Esophagus muscularis mucosa (tissue), 4 donors: ENCODE results near the gene NBAS.

Source experiments
- CTCF ChIP-seq, 3 experiments: fragments of 200-600 bp in 2 of 3; fragments of 450-650 bp in 1 of 3; sonication (generic) in 2 of 3; IDR thresholded peaks; one replicate each; pipeline ENCODE4 v1.5.1; 2017 to 2019; ENCODE audit warnings: antibody characterized with exemption in 3 of 3, mild to moderate bottlenecking in 2 of 3, moderate library complexity in 1 of 3
- EP300 ChIP-seq: sonication (generic); formaldehyde crosslinking; IDR thresholded peaks from one replicate; pipeline ENCODE4 v1.6.1; 2017; ENCODE audit warnings: antibody characterized with exemption
- POLR2AphosphoS5 ChIP-seq, 2 donors: sonication (generic); formaldehyde crosslinking; IDR thresholded peaks; one replicate each; pipeline ENCODE4 v1.6.1; 2017; ENCODE audit warnings: antibody characterized with exemption in 2 of 2

- TF ChIP-seq EP300 (no peak), CTCF (IDR thresholded peaks at IDR 0.05) (no peak), POLR2AphosphoS5 (IDR thresholded peaks at IDR 0.05) (no peak)
These were observed 408.8 kb downstream of the NBAS start for GRCh38 chr2:15152382-15152781.
